IMR-90 (cell line): Measurements from ENCODE around the gene FARSB. TPM values are rescaled to one million over a fixed set of nuclear protein-coding genes. Genes with fewer than 3 reads are reported as not detected.

Experiments
- ATAC-seq: fragments of 200-7000 bp; cut with Tn5 transposase; 2 replicates; pipeline ENCODE4 v1.9.1; 2020; ENCODE audit warnings: low read depth, mild to moderate bottlenecking, moderate library complexity
- BruUV-seq: library from RNA; stranded (reverse); fragments of 400-500 nt; replicated peaks from 2 replicates; lab custom pipeline; 2021; lab: Mats Ljungman, UMichigan
- CTCF ChIA-PET: fragments of 300-600 bp; formaldehyde crosslinking; extraction: SDS; loops from one replicate; lab custom pipeline; 2021; ENCODE audit warnings: antibody characterized with exemption; lab: Yijun Ruan, JAX
- POLR2A ChIA-PET: fragments of 300-600 bp; sonication (Branson Sonifier 250); formaldehyde crosslinking; loops from one replicate; lab custom pipeline; 2022; ENCODE audit warnings: antibody characterized with exemption; ENCODE audit not compliant: unreplicated experiment; lab: Charles Lee
- DNase-seq: peaks from one replicate; pipeline ENCODE4 v3.0.0; 2013
- H2AFZ ChIP-seq: replicated peaks from 2 replicates; pipeline ENCODE3; 2013; ENCODE audit warnings: low read length, mild to moderate bottlenecking; ENCODE audit not compliant: poor library complexity
- H2AK5ac ChIP-seq: 2 replicates; pipeline ENCODE4 v1.6.1; 2013; ENCODE audit warnings: low read depth, low read length, inconsistent platforms
- H2AK9ac ChIP-seq: replicated peaks from 2 replicates; pipeline ENCODE3; 2013; ENCODE audit warnings: mild to moderate bottlenecking, low read depth, low read length, moderate library complexity; ENCODE audit not compliant: poor library complexity
- H2BK120ac ChIP-seq: 2 replicates; pipeline ENCODE4 v1.6.1; 2013; ENCODE audit warnings: low read depth, low read length, inconsistent platforms
- H2BK15ac ChIP-seq: 3 replicates; pipeline ENCODE4 v1.6.1; 2013; ENCODE audit warnings: low read depth, low read length, inconsistent platforms
- H2BK20ac ChIP-seq: 2 replicates; pipeline ENCODE4 v1.6.1; 2013; ENCODE audit warnings: low read depth, mild to moderate bottlenecking, inconsistent platforms, low read length, moderate library complexity
- H2BK5ac ChIP-seq: 2 replicates; pipeline ENCODE4 v1.6.1; 2013; ENCODE audit warnings: mild to moderate bottlenecking, low read depth, low read length, inconsistent platforms; ENCODE audit not compliant: poor library complexity, severe bottlenecking
- H3K14ac ChIP-seq: replicated peaks from 2 replicates; pipeline ENCODE4 v1.6.1; 2013; ENCODE audit warnings: low read depth, low read length, inconsistent platforms
- H3K18ac ChIP-seq: 2 replicates; pipeline ENCODE4 v1.6.1; 2013; ENCODE audit warnings: low read depth, low read length, control low read depth
- H3K23ac ChIP-seq: 2 replicates; pipeline ENCODE4 v1.6.1; 2013; ENCODE audit warnings: low read depth, low read length, inconsistent platforms
- H3K27ac ChIP-seq: 2 replicates; pipeline ENCODE4 v1.5.1; 2013; ENCODE audit warnings: mild to moderate bottlenecking, control low read depth, low read length; ENCODE audit not compliant: insufficient read depth
- H3K27me3 ChIP-seq: 2 replicates; pipeline ENCODE4 v1.6.1; 2013; ENCODE audit warnings: low read length; ENCODE audit not compliant: control insufficient read depth, insufficient read depth
- H3K36me3 ChIP-seq: 2 replicates; pipeline ENCODE4 v1.6.1; 2013; ENCODE audit warnings: low read length, mixed read lengths; ENCODE audit not compliant: control insufficient read depth, insufficient read depth
- H3K4ac ChIP-seq: 2 replicates; pipeline ENCODE4 v1.6.1; 2013; ENCODE audit warnings: low read depth, low read length, inconsistent platforms
- H3K4me1 ChIP-seq: 2 replicates; pipeline ENCODE4 v1.6.1; 2013; ENCODE audit warnings: low read length, mixed read lengths; ENCODE audit not compliant: control insufficient read depth, insufficient read depth
- H3K4me2 ChIP-seq: 2 replicates; pipeline ENCODE4 v1.6.1; 2013; ENCODE audit warnings: low read depth, mild to moderate bottlenecking, control low read depth, low read length, moderate library complexity
- H3K4me3 ChIP-seq: 2 replicates; pipeline ENCODE4 v1.5.1; 2013; ENCODE audit warnings: low read depth, mild to moderate bottlenecking, control low read depth, low read length, moderate library complexity; ENCODE audit not compliant: insufficient read depth
- H3K56ac ChIP-seq: 2 replicates; pipeline ENCODE4 v1.6.1; 2013; ENCODE audit warnings: low read length, inconsistent platforms; ENCODE audit not compliant: insufficient read depth; ENCODE audit errors: extremely low read depth
- H3K79me1 ChIP-seq, 2 experiments: 2 replicates each; pipeline ENCODE4 v1.6.1; 2013; ENCODE audit warnings: low read length in 2 of 2, inconsistent platforms in 1 of 2, low read depth in 1 of 2
- H3K9ac ChIP-seq: 2 replicates; pipeline ENCODE4 v1.6.1; 2013; ENCODE audit warnings: low read depth, low read length, control low read depth
- H3K9me1 ChIP-seq: 2 replicates; pipeline ENCODE4 v1.6.1; 2013; ENCODE audit warnings: low read length, inconsistent platforms; ENCODE audit not compliant: insufficient read depth
- H3K9me3 ChIP-seq: 2 replicates; pipeline ENCODE4 v1.6.1; 2013; ENCODE audit warnings: low read length; ENCODE audit not compliant: control insufficient read depth, insufficient read depth
- H4K20me1 ChIP-seq: 2 replicates; pipeline ENCODE4 v1.6.1; 2013; ENCODE audit warnings: low read length, inconsistent platforms; ENCODE audit not compliant: insufficient read depth
- H4K5ac ChIP-seq: 2 replicates; pipeline ENCODE4 v1.6.1; 2013; ENCODE audit warnings: mild to moderate bottlenecking, low read depth, low read length, control low read depth
- H4K8ac ChIP-seq, 2 experiments: 2 replicates each; pipeline ENCODE4 v1.6.1; 2013; ENCODE audit warnings: low read depth in 2 of 2, low read length in 2 of 2, control low read depth in 1 of 2, inconsistent platforms in 1 of 2
- H4K91ac ChIP-seq: 2 replicates; pipeline ENCODE4 v1.6.1; 2013; ENCODE audit warnings: low read depth, low read length, inconsistent platforms; ENCODE audit not compliant: insufficient read depth
- FOS ChIP-seq: fragments of 150-350 bp; IDR thresholded peaks from 2 replicates; pipeline ENCODE4 v1.6.1; 2016; ENCODE audit warnings: low read depth, low read length
- MAZ ChIP-seq: IDR thresholded peaks from 2 replicates; pipeline ENCODE4 v1.6.1; 2012; ENCODE audit warnings: low read depth, mild to moderate bottlenecking, low read length, improper control_type of control experiment, moderate library complexity, borderline replicate concordance
- RCOR1 ChIP-seq: IDR thresholded peaks from 2 replicates; pipeline ENCODE4 v1.6.1; 2012; ENCODE audit warnings: mild to moderate bottlenecking, low read length, improper control_type of control experiment; ENCODE audit not compliant: insufficient replicate concordance
- SMC3 ChIP-seq: fragments of 150-350 bp; IDR thresholded peaks from 2 replicates; pipeline ENCODE4 v1.6.1; 2016; ENCODE audit warnings: low read depth, mild to moderate bottlenecking, antibody characterized with exemption, low read length, moderate library complexity
- dilution Hi-C: fragments of 300-500 bp; cut with HindIII; formaldehyde crosslinking; loops from one replicate; pipeline ENCODE4 v1.14.3; 2018; ENCODE audit warnings: low sequenced_read_pairs; ENCODE audit not compliant: unreplicated experiment
- in situ Hi-C: fragments of 300-500 bp; cut with MboI; formaldehyde crosslinking; loops from 3 replicates; pipeline ENCODE4 v1.14.3; 2019; ENCODE audit warnings: low sequenced_read_pairs, inconsistent platforms, mixed read lengths
- intact Hi-C: fragments of 100-400 bp; cut with micrococcal nuclease; formaldehyde crosslinking; loops from 2 replicates; pipeline ENCODE4 v1.10.0; 2022
- polyA plus RNA-seq, 3 experiments: library from polyadenylated mRNA; depleted of rRNA; stranded (reverse); fragments of >200 nt; gene quantifications; 2 replicates each; pipeline ENCODE4 v1.2.3, GENCODE V29; 2012; ENCODE audit warnings: low replicate concordance in 1 of 3
- total RNA-seq: library from RNA; depleted of rRNA; stranded (reverse); fragments of >200 nt; gene quantifications from 2 replicates; pipeline ENCODE4 v1.2.3, GENCODE V29; 2012
- TF ChIP-seq, protein P1 (sequence below): conservative IDR thresholded peaks from 2 replicates; pipeline ENCODE4 v1.5.1; 2012; ENCODE audit warnings: mild to moderate bottlenecking, low read depth, low read length, improper control_type of control experiment

FARSB gene
- total and polyA plus RNA-seq, 2 of the 4 experiments (the other 2 are of a cell fraction), result 21.1 to 32.5 TPM

DNA sequence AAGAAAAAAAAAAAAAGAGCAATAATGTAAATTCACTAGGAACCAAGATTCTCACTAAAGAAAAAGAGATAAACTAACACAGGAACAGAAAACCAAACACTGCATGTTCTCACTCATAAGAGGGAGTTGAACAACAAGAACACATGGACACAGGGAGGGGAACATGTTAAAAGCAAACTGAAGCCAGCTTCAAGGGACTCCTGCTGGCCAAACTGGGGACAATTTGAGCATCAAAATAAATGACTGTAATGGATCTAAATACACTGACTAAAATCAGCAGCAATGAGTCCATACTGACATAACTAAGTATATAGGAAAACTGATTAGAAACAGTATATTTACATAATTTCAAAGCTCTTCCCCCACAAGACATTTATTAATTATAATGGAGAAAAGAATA is 73.0 kb downstream of the FARSB start:
- Histone ChIP-seq H3K4me3 (no peak overlapping the region), H2AFZ (no peak overlapping the region), H4K8ac (no peak overlapping the region), H3K36me3 (no peaks in the 10 kb centered on the region; the same call in 1 of the 2 replicates), H3K9ac (no peak overlapping the region), H3K4ac (no peak overlapping the region), H4K20me1 (no peaks in the 10 kb centered on the region), H3K23ac (no peak overlapping the region), H3K27me3 (no peaks in the 10 kb centered on the region), H3K79me1 (peaks cover 6 to 9% of the 10 kb centered on the region in 2 experiments; a peak in 3 of 4 replicates), H4K91ac (no peak overlapping the region), H3K4me2 (no peak overlapping the region), H3K56ac (no peak overlapping the region), H2BK5ac (no peak overlapping the region), H4K5ac (no peak overlapping the region), H3K4me1 (no peaks in the 10 kb centered on the region), H3K9me3 (no peaks in the 10 kb centered on the region), H2BK120ac (no peak overlapping the region), H3K9me1 (peaks cover 3% of the 10 kb centered on the region; the same call in 1 of the 2 replicates), H2BK15ac (no peak overlapping the region), H2AK9ac (no peak overlapping the region), H3K27ac (no peak overlapping the region), H3K14ac (no peak overlapping the region), H3K18ac (no peak overlapping the region), H2AK5ac (no peak overlapping the region), H2BK20ac (no peak overlapping the region)
- dilution Hi-C loops, result no loop called here
- DNase-seq, result no peak
- TF ChIP-seq SMC3 (no peak), FOS (no peak), MAZ (no peak), RCOR1 (no peak)
- TF ChIP-seq, protein P1, sequence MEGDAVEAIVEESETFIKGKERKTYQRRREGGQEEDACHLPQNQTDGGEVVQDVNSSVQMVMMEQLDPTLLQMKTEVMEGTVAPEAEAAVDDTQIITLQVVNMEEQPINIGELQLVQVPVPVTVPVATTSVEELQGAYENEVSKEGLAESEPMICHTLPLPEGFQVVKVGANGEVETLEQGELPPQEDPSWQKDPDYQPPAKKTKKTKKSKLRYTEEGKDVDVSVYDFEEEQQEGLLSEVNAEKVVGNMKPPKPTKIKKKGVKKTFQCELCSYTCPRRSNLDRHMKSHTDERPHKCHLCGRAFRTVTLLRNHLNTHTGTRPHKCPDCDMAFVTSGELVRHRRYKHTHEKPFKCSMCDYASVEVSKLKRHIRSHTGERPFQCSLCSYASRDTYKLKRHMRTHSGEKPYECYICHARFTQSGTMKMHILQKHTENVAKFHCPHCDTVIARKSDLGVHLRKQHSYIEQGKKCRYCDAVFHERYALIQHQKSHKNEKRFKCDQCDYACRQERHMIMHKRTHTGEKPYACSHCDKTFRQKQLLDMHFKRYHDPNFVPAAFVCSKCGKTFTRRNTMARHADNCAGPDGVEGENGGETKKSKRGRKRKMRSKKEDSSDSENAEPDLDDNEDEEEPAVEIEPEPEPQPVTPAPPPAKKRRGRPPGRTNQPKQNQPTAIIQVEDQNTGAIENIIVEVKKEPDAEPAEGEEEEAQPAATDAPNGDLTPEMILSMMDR, result 0 out of 2 replicates have a peak, but pooled peaks have one; percentile 3
- CTCF ChIA-PET, result interaction anchor here (1.3 to 1.9 kb wide), 2 partner anchors 11 to 13 kb away, joined by 3 to 8 read pairs; no protein-coding TSS in a partner anchor
- no TSS peak for BruUV-seq
- in situ Hi-C loops, result loop anchor here (25.0 kb wide), 1 partner anchor 521 kb away; no protein-coding TSS in a partner anchor
- ATAC-seq, result no peak
- intact Hi-C loops, result no loop called here
- POLR2A ChIA-PET, result no interaction called here
